H1 (cell line): Measurements from ENCODE around the gene ATP9B. TPM values are rescaled to one million over a fixed set of nuclear protein-coding genes. Genes with fewer than 3 reads are reported as not detected.

Source experiments
- CTCF ChIA-PET: fragments of 300-600 bp; sonication (Branson Sonifier 250); formaldehyde crosslinking; loops from one replicate; lab custom pipeline; 2021; ENCODE audit not compliant: partially characterized antibody; lab: Charles Lee
- POLR2A ChIA-PET: fragments of 300-600 bp; sonication (Branson Sonifier 250); formaldehyde crosslinking; loops from one replicate; lab custom pipeline; 2021; ENCODE audit warnings: inconsistent platforms; ENCODE audit not compliant: partially characterized antibody; lab: Charles Lee
- DNase-seq, 2 experiments: peaks; one replicate each; pipeline versions ENCODE4 v3.0.0 to v3.0.0-alpha.2; 2010 to 2022; ENCODE audit warnings: low spot score in 2 of 2, low read depth in 1 of 2, mixed read lengths in 1 of 2
- FAIRE-seq: peaks from 2 replicates; lab custom pipeline; 2011; peaks lifted over from hg19 to GRCh38; lab: Jason Lieb, UNC
- H2AFZ ChIP-seq: 2 replicates; pipeline ENCODE4 v1.8.1; 2012; ENCODE audit warnings: low read length, inconsistent platforms
- H2AK5ac ChIP-seq: 2 replicates; pipeline ENCODE4 v1.6.1; 2013; ENCODE audit warnings: low read depth, low read length
- H2BK120ac ChIP-seq: replicated peaks from 2 replicates; pipeline ENCODE3; 2013; ENCODE audit warnings: low read depth, low read length, inconsistent platforms
- H2BK12ac ChIP-seq: 2 replicates; pipeline ENCODE4 v1.6.1; 2013; ENCODE audit warnings: low read depth, low read length
- H2BK15ac ChIP-seq: 2 replicates; pipeline ENCODE4 v1.6.1; 2013; ENCODE audit warnings: low read length
- H2BK20ac ChIP-seq: 2 replicates; pipeline ENCODE4 v1.6.1; 2013; ENCODE audit warnings: low read length
- H2BK5ac ChIP-seq: 2 replicates; pipeline ENCODE4 v1.6.1; 2013; ENCODE audit warnings: low read depth, low read length
- H3K14ac ChIP-seq: 2 replicates; pipeline ENCODE4 v1.6.1; 2013; ENCODE audit warnings: inconsistent platforms; ENCODE audit not compliant: insufficient read length
- H3K18ac ChIP-seq: 2 replicates; pipeline ENCODE4 v1.6.1; 2013; ENCODE audit warnings: low read length; ENCODE audit errors: extremely low read depth
- H3K23ac ChIP-seq: 2 replicates; pipeline ENCODE4 v1.6.1; 2013; ENCODE audit warnings: inconsistent platforms; ENCODE audit not compliant: insufficient read length
- H3K23me2 ChIP-seq: 2 replicates; pipeline ENCODE4 v1.6.1; 2013; ENCODE audit warnings: low read depth, low read length
- H3K27ac ChIP-seq: 2 replicates; pipeline ENCODE4 v1.6.1; 2011; ENCODE audit warnings: low read depth, low read length, inconsistent platforms
- H3K27me3 ChIP-seq, 4 experiments: replicated peaks in 1 of 4; 1 replicate in 1 of 4; 2 replicates in 3 of 4; pipeline versions ENCODE4 v1.6.1 to v1.8.1; 2011 to 2013; ENCODE audit warnings: low read length in 3 of 4, mild to moderate bottlenecking in 3 of 4, inconsistent platforms in 2 of 4, mixed read lengths in 2 of 4, moderate library complexity in 1 of 4; ENCODE audit not compliant: control insufficient read depth in 3 of 4, insufficient read depth in 3 of 4; ENCODE audit errors: extremely low read depth in 1 of 4
- H3K36me3 ChIP-seq, 4 experiments: 2 replicates each; pipeline versions ENCODE4 v1.6.1 to v1.8.1; 2011 to 2013; ENCODE audit warnings: mild to moderate bottlenecking in 4 of 4, low read length in 3 of 4, moderate library complexity in 2 of 4, control low read depth in 1 of 4, inconsistent platforms in 1 of 4; ENCODE audit not compliant: insufficient read depth in 4 of 4, control insufficient read depth in 2 of 4
- H3K4ac ChIP-seq: replicated peaks from 2 replicates; pipeline ENCODE3; 2013; ENCODE audit warnings: low read length, low read depth, mixed read lengths, inconsistent platforms; ENCODE audit not compliant: insufficient read length
- H3K4me1 ChIP-seq, 4 experiments: replicated peaks in 1 of 4; 1 replicate in 1 of 4; 2 replicates in 3 of 4; pipeline versions ENCODE4 v1.6.1 to v1.8.1; 2011 to 2013; ENCODE audit warnings: low read length in 3 of 4, inconsistent platforms in 2 of 4, mixed read lengths in 1 of 4; ENCODE audit not compliant: insufficient read depth in 4 of 4, control insufficient read depth in 3 of 4
- H3K4me2 ChIP-seq, 2 experiments: 2 replicates each; pipeline versions ENCODE4 v1.6.1 to v1.8.1; 2011 to 2013; ENCODE audit warnings: low read depth in 2 of 2, low read length in 2 of 2, control low read depth in 1 of 2, inconsistent platforms in 1 of 2, mild to moderate bottlenecking in 1 of 2; ENCODE audit not compliant: insufficient read depth in 1 of 2
- H3K4me3 ChIP-seq, 4 experiments: fragments of 200-600, 300-600 bp in 1 of 4; sonication (generic), shearing (Covaris generic), sonication (Bioruptor Twin) in 1 of 4; 2 replicates each; pipeline versions ENCODE4 v1.5.1 to v1.8.1; 2011 to 2016; ENCODE audit warnings: low read length in 4 of 4, low read depth in 3 of 4, control low read depth in 2 of 4, inconsistent platforms in 2 of 4, mild to moderate bottlenecking in 2 of 4, mixed read lengths in 1 of 4, moderate library complexity in 1 of 4; ENCODE audit not compliant: insufficient read depth in 2 of 4; ENCODE audit errors: extremely low read depth in 1 of 4
- H3K56ac ChIP-seq: replicated peaks from 2 replicates; pipeline ENCODE3; 2013; ENCODE audit warnings: low read depth, mild to moderate bottlenecking, mixed read lengths, low read length, inconsistent platforms; ENCODE audit not compliant: insufficient read length
- H3K79me1 ChIP-seq: 2 replicates; pipeline ENCODE4 v1.6.1; 2013; ENCODE audit warnings: low read depth, low read length, control low read depth
- H3K79me2 ChIP-seq, 2 experiments: 2 replicates each; pipeline versions ENCODE4 v1.6.1 to v1.8.1; 2012 to 2013; ENCODE audit warnings: low read length in 2 of 2, mild to moderate bottlenecking in 2 of 2, inconsistent platforms in 1 of 2; ENCODE audit not compliant: insufficient read depth in 2 of 2, control insufficient read depth in 1 of 2
- H3K9ac ChIP-seq, 4 experiments: replicated peaks in 1 of 4; 1 replicate in 1 of 4; 2 replicates in 3 of 4; pipeline versions ENCODE4 v1.6.1 to v1.8.1; 2011 to 2013; ENCODE audit warnings: low read depth in 3 of 4, low read length in 3 of 4, control low read depth in 2 of 4, mild to moderate bottlenecking in 2 of 4, moderate library complexity in 2 of 4, inconsistent platforms in 1 of 4; ENCODE audit errors: extremely low read depth in 1 of 4
- H3K9me3 ChIP-seq, 2 experiments: 2 replicates each; pipeline versions ENCODE4 v1.6.1 to v1.8.1; 2012 to 2013; ENCODE audit warnings: mild to moderate bottlenecking in 2 of 2, moderate library complexity in 2 of 2, control low read depth in 1 of 2, inconsistent platforms in 1 of 2, low read depth in 1 of 2, low read length in 1 of 2, mixed read lengths in 1 of 2; ENCODE audit not compliant: insufficient read depth in 2 of 2
- H4K20me1 ChIP-seq, 2 experiments: replicated peaks in 1 of 2; 2 replicates each; pipeline versions ENCODE3 to v1.8.1; 2011 to 2013; ENCODE audit warnings: inconsistent platforms in 2 of 2, low read length in 2 of 2, mild to moderate bottlenecking in 1 of 2; ENCODE audit not compliant: insufficient read depth in 2 of 2, control insufficient read depth in 1 of 2
- H4K5ac ChIP-seq: 2 replicates; pipeline ENCODE4 v1.6.1; 2013; ENCODE audit warnings: low read length, low read depth, mixed read lengths, inconsistent platforms; ENCODE audit not compliant: insufficient read length
- H4K8ac ChIP-seq: 2 replicates; pipeline ENCODE4 v1.8.0; 2013; ENCODE audit warnings: mild to moderate bottlenecking, moderate library complexity, low read length, inconsistent platforms; ENCODE audit not compliant: insufficient read depth; ENCODE audit errors: extremely low read depth
- H4K91ac ChIP-seq: replicated peaks from 2 replicates; pipeline ENCODE3; 2013; ENCODE audit warnings: low read length, mixed read lengths, inconsistent platforms; ENCODE audit not compliant: insufficient read length
- RBBP5 ChIP-seq: IDR thresholded peaks from 2 replicates; pipeline ENCODE4 v1.7.1; 2012; ENCODE audit warnings: low read depth, mild to moderate bottlenecking, inconsistent platforms, low read length, moderate library complexity, borderline replicate concordance
- WGBS, 2 experiments: shearing (Covaris generic) in 1 of 2; methylation state at CpG; one replicate each; pipeline versions ENCODE4 v1.1.6 to v1.1.7; 2013 to 2015; ENCODE audit warnings: low lambda C conversion rate in 2 of 2, mixed read lengths in 2 of 2, inconsistent platforms in 1 of 2, low coverage in 1 of 2, missing lambda C conversion rate in 1 of 2; ENCODE audit not compliant: insufficient replicate concordance in 2 of 2, insufficient coverage in 1 of 2, insufficient read length in 1 of 2; ENCODE audit errors: extremely low coverage in 1 of 2, missing lambda C conversion rate in 1 of 2; 5-methylcytosine and 5-hydroxymethylcytosine counted together
- polyA plus RNA-seq, 7 experiments: library from polyadenylated mRNA; depleted of rRNA in 3 of 7; stranded (reverse) in 5 of 7; unstranded in 2 of 7; fragments of >200 nt in 5 of 7; fragments of 200-250 nt in 2 of 7; gene quantifications; 1 replicate in 5 of 7; 2 replicates in 1 of 7; 4 replicates in 1 of 7; pipeline versions ENCODE4 v1.2.1 to v1.2.3, GENCODE V29; 2011 to 2013; ENCODE audit warnings: missing spikeins in 2 of 7, mixed read lengths in 2 of 7
- total RNA-seq: library from RNA; stranded (reverse); fragmentation: NEBNext Ultra II Directional; extraction: Animal tissue kit (Norgen Biotek cat#: 25700); gene quantifications from 2 replicates; pipeline ENCODE4 v1.2.1, GENCODE V29; 2021

ATP9B gene
- total and polyA plus RNA-seq, 2 of the 8 experiments (the other 6 are each of a cell fraction or from before 2014, with no cell fraction given), result 15.1 to 21.7 TPM

GRCh38 chr18:79337620-79338019 lies 268.4 kb downstream of the ATP9B start:
- Histone ChIP-seq H4K20me1 (peaks cover 0 to 3% of the 10 kb centered on the region in 2 experiments), H3K23me2 (no peaks in the 10 kb centered on the region), H3K4me3 (no peak overlapping the region), H3K9ac (no peak overlapping the region), H2AK5ac (no peak overlapping the region), H2BK20ac (no peak overlapping the region), H3K4ac (no peak overlapping the region), H4K5ac (no peak overlapping the region), H3K9me3 (no peaks in the 10 kb centered on the region), H2BK15ac (no peak overlapping the region), H3K23ac (no peak overlapping the region), H3K14ac (no peak overlapping the region), H3K4me1 (no peaks in the 10 kb centered on the region), H3K27ac (no peak overlapping the region), H3K4me2 (no peak overlapping the region), H2BK120ac (no peak overlapping the region), H3K56ac (no peak overlapping the region), H2BK5ac (no peak overlapping the region), H4K8ac (no peak overlapping the region), H3K79me2 (no peaks in the 10 kb centered on the region), H3K79me1 (no peaks in the 10 kb centered on the region; the same call in 1 of the 2 replicates), H3K18ac (no peak overlapping the region), H2BK12ac (no peak overlapping the region), H3K27me3 (no peaks in the 10 kb centered on the region), H3K36me3 (peaks cover 0 to 4% (median 0%) of the 10 kb centered on the region in 4 experiments; a peak in 2 of 8 replicates), H4K91ac (no peak overlapping the region), H2AFZ (no peak overlapping the region)
- no peak for TF ChIP-seq RBBP5
- WGBS, 2 experiments, result 95% methylated on average over 9 of the region's 12 CpGs; no CpG with 5 or more reads in 1 of the 2 experiments
- no peak for DNase-seq
- CTCF ChIA-PET, result interaction anchor here (0.7 kb wide), 1 partner anchor 769 kb away, joined by 3 read pairs; no protein-coding TSS in a partner anchor
- no peak for FAIRE-seq
- POLR2A ChIA-PET, result no interaction called here
